GM23338 (cell line): Measurements from ENCODE around the gene PPP6R3.

Source experiments
- CREB1 ChIP-seq: fragments of 250-450 bp; sonication (Bioruptor Pico); IDR thresholded peaks from 2 replicates; pipeline ENCODE4 v1.5.0; 2020; ENCODE audit warnings: low read depth, mild to moderate bottlenecking, moderate library complexity
- EZH2 ChIP-seq: fragments of 200-600 bp; sonication (generic); IDR thresholded peaks from one replicate; pipeline ENCODE4 v1.8.0; 2017; ENCODE audit warnings: antibody characterized with exemption, mild to moderate bottlenecking, low read depth; ENCODE audit not compliant: unreplicated experiment
- EZH2phosphoT487 ChIP-seq: fragments of 200-600 bp; sonication (generic); IDR thresholded peaks from one replicate; pipeline ENCODE4 v1.8.1; 2018; ENCODE audit warnings: antibody characterized with exemption; ENCODE audit not compliant: unreplicated experiment
- JUNB ChIP-seq: IDR thresholded peaks from one replicate; pipeline ENCODE4 v1.6.1; 2016; ENCODE audit warnings: antibody characterized with exemption; ENCODE audit not compliant: unreplicated experiment
- NANOG ChIP-seq: IDR thresholded peaks from 2 replicates; pipeline ENCODE4 v1.6.1; 2016; ENCODE audit warnings: antibody characterized with exemption, borderline replicate concordance
- POLR2AphosphoS5 ChIP-seq: IDR thresholded peaks from 2 replicates; pipeline ENCODE4 v1.6.1; 2016; ENCODE audit warnings: antibody characterized with exemption, low read depth
- STAT1 ChIP-seq: IDR thresholded peaks from one replicate; pipeline ENCODE4 v1.6.1; 2016; ENCODE audit warnings: antibody characterized with exemption; ENCODE audit not compliant: unreplicated experiment
- ZNF114 ChIP-seq: fragments of 250-450 bp; sonication (Bioruptor Pico); IDR thresholded peaks from 2 replicates; pipeline ENCODE4 v1.5.0; 2020; ENCODE audit warnings: mild to moderate bottlenecking, moderate library complexity
- ZNF331 ChIP-seq: fragments of 250-450 bp; sonication (Bioruptor Pico); IDR thresholded peaks from 2 replicates; pipeline ENCODE4 v1.5.0; 2020; ENCODE audit warnings: low read depth, mild to moderate bottlenecking, moderate library complexity
- TF ChIP-seq, protein P1 (sequence below), 2 experiments: fragments of 200-600 bp in 1 of 2; sonication (generic) in 1 of 2; conservative IDR thresholded peaks; 2 replicates each; pipeline versions ENCODE4 v1.5.1 to v1.6.1; 2016 to 2017; ENCODE audit warnings: antibody characterized with exemption in 2 of 2, low read depth in 2 of 2, mild to moderate bottlenecking in 2 of 2, moderate library complexity in 1 of 2
- TF ChIP-seq, protein P2 (sequence below): IDR thresholded peaks from 2 replicates; pipeline ENCODE4 v1.6.1; 2016; ENCODE audit warnings: antibody characterized with exemption
- TF ChIP-seq, protein P3 (sequence below): fragments of 250-450 bp; sonication (Bioruptor Pico); IDR thresholded peaks from 2 replicates; pipeline ENCODE4 v1.5.0; 2020; ENCODE audit warnings: mild to moderate bottlenecking, moderate library complexity
- TF ChIP-seq, protein P4 (sequence below): IDR thresholded peaks from one replicate; pipeline ENCODE4 v1.6.1; 2018; ENCODE audit warnings: antibody characterized with exemption; ENCODE audit not compliant: unreplicated experiment

DNA sequence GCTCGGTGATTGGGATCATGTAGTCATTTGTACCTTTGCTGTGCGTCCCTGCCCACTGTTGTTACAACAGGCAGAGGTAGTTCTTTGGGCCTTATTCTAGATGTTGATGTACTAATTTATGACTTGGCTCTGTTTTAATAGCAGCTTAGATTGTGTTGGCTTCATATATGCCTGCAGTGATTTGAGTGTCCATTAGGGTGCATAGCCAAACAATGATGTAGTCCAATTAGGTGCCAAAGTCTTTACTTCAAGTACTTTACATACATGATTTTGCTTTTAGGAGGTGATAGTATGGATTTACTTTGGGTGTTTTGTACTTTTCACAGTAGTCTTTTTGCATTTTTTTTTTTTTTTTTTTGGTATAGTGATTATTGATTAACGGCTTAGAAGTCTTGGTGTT lies 46.4 kb downstream of the PPP6R3 start:
- TF ChIP-seq CREB1 (no peak), ZNF331 (CRISPR knock-in tag) (no peak), EZH2 (no peak), POLR2AphosphoS5 (no peak), EZH2phosphoT487 (no peak), STAT1 (no peak), JUNB (no peak), ZNF114 (CRISPR knock-in tag) (no peak), NANOG (no peak)
- TF ChIP-seq, protein P1, sequence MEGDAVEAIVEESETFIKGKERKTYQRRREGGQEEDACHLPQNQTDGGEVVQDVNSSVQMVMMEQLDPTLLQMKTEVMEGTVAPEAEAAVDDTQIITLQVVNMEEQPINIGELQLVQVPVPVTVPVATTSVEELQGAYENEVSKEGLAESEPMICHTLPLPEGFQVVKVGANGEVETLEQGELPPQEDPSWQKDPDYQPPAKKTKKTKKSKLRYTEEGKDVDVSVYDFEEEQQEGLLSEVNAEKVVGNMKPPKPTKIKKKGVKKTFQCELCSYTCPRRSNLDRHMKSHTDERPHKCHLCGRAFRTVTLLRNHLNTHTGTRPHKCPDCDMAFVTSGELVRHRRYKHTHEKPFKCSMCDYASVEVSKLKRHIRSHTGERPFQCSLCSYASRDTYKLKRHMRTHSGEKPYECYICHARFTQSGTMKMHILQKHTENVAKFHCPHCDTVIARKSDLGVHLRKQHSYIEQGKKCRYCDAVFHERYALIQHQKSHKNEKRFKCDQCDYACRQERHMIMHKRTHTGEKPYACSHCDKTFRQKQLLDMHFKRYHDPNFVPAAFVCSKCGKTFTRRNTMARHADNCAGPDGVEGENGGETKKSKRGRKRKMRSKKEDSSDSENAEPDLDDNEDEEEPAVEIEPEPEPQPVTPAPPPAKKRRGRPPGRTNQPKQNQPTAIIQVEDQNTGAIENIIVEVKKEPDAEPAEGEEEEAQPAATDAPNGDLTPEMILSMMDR (conservative IDR thresholded peaks at IDR 0.05; ENCODE audit: low read depth in 2 of 2): no peak
- TF ChIP-seq, protein P2, sequence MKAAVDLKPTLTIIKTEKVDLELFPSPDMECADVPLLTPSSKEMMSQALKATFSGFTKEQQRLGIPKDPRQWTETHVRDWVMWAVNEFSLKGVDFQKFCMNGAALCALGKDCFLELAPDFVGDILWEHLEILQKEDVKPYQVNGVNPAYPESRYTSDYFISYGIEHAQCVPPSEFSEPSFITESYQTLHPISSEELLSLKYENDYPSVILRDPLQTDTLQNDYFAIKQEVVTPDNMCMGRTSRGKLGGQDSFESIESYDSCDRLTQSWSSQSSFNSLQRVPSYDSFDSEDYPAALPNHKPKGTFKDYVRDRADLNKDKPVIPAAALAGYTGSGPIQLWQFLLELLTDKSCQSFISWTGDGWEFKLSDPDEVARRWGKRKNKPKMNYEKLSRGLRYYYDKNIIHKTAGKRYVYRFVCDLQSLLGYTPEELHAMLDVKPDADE: no peak
- TF ChIP-seq, protein P3, sequence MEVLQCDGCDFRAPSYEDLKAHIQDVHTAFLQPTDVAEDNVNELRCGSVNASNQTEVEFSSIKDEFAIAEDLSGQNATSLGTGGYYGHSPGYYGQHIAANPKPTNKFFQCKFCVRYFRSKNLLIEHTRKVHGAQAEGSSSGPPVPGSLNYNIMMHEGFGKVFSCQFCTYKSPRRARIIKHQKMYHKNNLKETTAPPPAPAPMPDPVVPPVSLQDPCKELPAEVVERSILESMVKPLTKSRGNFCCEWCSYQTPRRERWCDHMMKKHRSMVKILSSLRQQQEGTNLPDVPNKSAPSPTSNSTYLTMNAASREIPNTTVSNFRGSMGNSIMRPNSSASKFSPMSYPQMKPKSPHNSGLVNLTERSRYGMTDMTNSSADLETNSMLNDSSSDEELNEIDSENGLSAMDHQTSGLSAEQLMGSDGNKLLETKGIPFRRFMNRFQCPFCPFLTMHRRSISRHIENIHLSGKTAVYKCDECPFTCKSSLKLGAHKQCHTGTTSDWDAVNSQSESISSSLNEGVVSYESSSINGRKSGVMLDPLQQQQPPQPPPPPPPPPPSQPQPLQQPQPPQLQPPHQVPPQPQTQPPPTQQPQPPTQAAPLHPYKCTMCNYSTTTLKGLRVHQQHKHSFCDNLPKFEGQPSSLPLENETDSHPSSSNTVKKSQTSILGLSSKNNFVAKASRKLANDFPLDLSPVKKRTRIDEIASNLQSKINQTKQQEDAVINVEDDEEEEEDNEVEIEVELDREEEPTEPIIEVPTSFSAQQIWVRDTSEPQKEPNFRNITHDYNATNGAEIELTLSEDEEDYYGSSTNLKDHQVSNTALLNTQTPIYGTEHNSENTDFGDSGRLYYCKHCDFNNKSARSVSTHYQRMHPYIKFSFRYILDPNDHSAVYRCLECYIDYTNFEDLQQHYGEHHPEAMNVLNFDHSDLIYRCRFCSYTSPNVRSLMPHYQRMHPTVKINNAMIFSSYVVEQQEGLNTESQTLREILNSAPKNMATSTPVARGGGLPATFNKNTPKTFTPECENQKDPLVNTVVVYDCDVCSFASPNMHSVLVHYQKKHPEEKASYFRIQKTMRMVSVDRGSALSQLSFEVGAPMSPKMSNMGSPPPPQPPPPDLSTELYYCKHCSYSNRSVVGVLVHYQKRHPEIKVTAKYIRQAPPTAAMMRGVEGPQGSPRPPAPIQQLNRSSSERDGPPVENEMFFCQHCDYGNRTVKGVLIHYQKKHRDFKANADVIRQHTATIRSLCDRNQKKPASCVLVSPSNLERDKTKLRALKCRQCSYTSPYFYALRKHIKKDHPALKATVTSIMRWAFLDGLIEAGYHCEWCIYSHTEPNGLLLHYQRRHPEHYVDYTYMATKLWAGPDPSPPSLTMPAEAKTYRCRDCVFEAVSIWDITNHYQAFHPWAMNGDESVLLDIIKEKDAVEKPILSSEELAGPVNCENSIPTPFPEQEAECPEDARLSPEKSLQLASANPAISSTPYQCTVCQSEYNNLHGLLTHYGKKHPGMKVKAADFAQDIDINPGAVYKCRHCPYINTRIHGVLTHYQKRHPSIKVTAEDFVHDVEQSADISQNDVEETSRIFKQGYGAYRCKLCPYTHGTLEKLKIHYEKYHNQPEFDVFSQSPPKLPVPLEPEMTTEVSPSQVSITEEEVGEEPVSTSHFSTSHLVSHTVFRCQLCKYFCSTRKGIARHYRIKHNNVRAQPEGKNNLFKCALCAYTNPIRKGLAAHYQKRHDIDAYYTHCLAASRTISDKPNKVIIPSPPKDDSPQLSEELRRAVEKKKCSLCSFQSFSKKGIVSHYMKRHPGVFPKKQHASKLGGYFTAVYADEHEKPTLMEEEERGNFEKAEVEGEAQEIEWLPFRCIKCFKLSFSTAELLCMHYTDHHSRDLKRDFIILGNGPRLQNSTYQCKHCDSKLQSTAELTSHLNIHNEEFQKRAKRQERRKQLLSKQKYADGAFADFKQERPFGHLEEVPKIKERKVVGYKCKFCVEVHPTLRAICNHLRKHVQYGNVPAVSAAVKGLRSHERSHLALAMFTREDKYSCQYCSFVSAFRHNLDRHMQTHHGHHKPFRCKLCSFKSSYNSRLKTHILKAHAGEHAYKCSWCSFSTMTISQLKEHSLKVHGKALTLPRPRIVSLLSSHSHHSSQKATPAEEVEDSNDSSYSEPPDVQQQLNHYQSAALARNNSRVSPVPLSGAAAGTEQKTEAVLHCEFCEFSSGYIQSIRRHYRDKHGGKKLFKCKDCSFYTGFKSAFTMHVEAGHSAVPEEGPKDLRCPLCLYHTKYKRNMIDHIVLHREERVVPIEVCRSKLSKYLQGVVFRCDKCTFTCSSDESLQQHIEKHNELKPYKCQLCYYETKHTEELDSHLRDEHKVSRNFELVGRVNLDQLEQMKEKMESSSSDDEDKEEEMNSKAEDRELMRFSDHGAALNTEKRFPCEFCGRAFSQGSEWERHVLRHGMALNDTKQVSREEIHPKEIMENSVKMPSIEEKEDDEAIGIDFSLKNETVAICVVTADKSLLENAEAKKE (CRISPR knock-in tag): no peak
- TF ChIP-seq, protein P4, sequence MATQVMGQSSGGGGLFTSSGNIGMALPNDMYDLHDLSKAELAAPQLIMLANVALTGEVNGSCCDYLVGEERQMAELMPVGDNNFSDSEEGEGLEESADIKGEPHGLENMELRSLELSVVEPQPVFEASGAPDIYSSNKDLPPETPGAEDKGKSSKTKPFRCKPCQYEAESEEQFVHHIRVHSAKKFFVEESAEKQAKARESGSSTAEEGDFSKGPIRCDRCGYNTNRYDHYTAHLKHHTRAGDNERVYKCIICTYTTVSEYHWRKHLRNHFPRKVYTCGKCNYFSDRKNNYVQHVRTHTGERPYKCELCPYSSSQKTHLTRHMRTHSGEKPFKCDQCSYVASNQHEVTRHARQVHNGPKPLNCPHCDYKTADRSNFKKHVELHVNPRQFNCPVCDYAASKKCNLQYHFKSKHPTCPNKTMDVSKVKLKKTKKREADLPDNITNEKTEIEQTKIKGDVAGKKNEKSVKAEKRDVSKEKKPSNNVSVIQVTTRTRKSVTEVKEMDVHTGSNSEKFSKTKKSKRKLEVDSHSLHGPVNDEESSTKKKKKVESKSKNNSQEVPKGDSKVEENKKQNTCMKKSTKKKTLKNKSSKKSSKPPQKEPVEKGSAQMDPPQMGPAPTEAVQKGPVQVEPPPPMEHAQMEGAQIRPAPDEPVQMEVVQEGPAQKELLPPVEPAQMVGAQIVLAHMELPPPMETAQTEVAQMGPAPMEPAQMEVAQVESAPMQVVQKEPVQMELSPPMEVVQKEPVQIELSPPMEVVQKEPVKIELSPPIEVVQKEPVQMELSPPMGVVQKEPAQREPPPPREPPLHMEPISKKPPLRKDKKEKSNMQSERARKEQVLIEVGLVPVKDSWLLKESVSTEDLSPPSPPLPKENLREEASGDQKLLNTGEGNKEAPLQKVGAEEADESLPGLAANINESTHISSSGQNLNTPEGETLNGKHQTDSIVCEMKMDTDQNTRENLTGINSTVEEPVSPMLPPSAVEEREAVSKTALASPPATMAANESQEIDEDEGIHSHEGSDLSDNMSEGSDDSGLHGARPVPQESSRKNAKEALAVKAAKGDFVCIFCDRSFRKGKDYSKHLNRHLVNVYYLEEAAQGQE: no peak
